ENCODE measurements around the gene NPC1L1.

Gene NPC1L1

DNA sequence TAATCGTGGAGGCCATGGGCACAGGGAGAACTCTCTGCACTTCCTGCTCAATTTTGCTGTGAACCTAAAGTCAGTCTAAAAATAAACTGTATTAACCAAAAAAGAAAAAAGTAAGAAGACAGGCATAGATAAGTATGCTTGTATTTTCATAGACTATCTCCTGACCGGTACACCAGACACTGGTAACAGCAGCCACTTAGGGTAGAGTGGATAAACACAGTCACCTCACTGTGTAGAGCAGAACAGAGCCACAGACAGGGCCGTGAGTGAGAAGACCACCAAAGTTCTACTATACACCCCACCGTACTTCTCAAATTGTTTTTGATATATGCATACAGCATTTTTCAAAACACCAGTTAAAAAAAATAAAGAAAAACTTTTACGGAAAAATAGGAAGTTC is 75.6 kb downstream of the NPC1L1 start:
- Histone ChIP-seq H3K4me3 (replicated peaks; ENCODE audit: insufficient read depth, low read length) (no peak overlapping the region), H3K27ac (replicated peaks) (no peak overlapping the region), H3K27me3 (ENCODE audit: insufficient read depth, poor library complexity, severe bottlenecking) (no peaks in the 10 kb centered on the region)
- no peak for TF ChIP-seq SPI1 (IDR thresholded peaks at IDR 0.05; ENCODE audit: borderline replicate concordance, low read depth)
- TF ChIP-seq CTCF (IDR thresholded peaks at IDR 0.05; ENCODE audit: insufficient read depth, low read length), result no peak
- TF ChIP-seq, protein P1, sequence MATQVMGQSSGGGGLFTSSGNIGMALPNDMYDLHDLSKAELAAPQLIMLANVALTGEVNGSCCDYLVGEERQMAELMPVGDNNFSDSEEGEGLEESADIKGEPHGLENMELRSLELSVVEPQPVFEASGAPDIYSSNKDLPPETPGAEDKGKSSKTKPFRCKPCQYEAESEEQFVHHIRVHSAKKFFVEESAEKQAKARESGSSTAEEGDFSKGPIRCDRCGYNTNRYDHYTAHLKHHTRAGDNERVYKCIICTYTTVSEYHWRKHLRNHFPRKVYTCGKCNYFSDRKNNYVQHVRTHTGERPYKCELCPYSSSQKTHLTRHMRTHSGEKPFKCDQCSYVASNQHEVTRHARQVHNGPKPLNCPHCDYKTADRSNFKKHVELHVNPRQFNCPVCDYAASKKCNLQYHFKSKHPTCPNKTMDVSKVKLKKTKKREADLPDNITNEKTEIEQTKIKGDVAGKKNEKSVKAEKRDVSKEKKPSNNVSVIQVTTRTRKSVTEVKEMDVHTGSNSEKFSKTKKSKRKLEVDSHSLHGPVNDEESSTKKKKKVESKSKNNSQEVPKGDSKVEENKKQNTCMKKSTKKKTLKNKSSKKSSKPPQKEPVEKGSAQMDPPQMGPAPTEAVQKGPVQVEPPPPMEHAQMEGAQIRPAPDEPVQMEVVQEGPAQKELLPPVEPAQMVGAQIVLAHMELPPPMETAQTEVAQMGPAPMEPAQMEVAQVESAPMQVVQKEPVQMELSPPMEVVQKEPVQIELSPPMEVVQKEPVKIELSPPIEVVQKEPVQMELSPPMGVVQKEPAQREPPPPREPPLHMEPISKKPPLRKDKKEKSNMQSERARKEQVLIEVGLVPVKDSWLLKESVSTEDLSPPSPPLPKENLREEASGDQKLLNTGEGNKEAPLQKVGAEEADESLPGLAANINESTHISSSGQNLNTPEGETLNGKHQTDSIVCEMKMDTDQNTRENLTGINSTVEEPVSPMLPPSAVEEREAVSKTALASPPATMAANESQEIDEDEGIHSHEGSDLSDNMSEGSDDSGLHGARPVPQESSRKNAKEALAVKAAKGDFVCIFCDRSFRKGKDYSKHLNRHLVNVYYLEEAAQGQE (IDR thresholded peaks at IDR 0.05; ENCODE audit: insufficient replicate concordance, low read depth), result no peak
- TF ChIP-seq GABPA (IDR thresholded peaks at IDR 0.05; ENCODE audit: low read depth), result no peak
- no peak for TF ChIP-seq POLR2AphosphoS5 (IDR thresholded peaks at IDR 0.05; ENCODE audit: low read depth)
- no peak for DNase-seq (ENCODE audit: low read depth in 1 of 2, low spot score in 1 of 2)

GRCh38 chr7:44463169-44463808 is 77.8 kb downstream of the NPC1L1 start:
- Histone ChIP-seq H3K27ac (replicated peaks) (no peak overlapping the region), H3K4me3 (replicated peaks; ENCODE audit: insufficient read depth, low read length) (no peak overlapping the region), H3K27me3 (ENCODE audit: insufficient read depth, poor library complexity, severe bottlenecking) (no peaks in the 10 kb centered on the region)
- no peak for DNase-seq (ENCODE audit: low read depth in 1 of 2, low spot score in 1 of 2)
- TF ChIP-seq GABPA (IDR thresholded peaks at IDR 0.05; ENCODE audit: low read depth) (no peak), POLR2AphosphoS5 (IDR thresholded peaks at IDR 0.05; ENCODE audit: low read depth) (no peak), SPI1 (IDR thresholded peaks at IDR 0.05; ENCODE audit: borderline replicate concordance, low read depth) (no peak), CTCF (IDR thresholded peaks at IDR 0.05; ENCODE audit: insufficient read depth, low read length) (no peak)
- TF ChIP-seq, protein P1 (IDR thresholded peaks at IDR 0.05; ENCODE audit: insufficient replicate concordance, low read depth), result no peak
